ENCODE measurements around the gene LZTS2. TPM values are rescaled to one million over a fixed set of nuclear protein-coding genes. Genes with fewer than 3 reads are reported as not detected.

The LZTS2 gene
- total and polyA plus RNA-seq, 10 of the 15 experiments (the other 5 are each of a cell fraction or from before 2014, with no cell fraction given): 0.08 to 13.4 (median 7.2) TPM

DNA sequence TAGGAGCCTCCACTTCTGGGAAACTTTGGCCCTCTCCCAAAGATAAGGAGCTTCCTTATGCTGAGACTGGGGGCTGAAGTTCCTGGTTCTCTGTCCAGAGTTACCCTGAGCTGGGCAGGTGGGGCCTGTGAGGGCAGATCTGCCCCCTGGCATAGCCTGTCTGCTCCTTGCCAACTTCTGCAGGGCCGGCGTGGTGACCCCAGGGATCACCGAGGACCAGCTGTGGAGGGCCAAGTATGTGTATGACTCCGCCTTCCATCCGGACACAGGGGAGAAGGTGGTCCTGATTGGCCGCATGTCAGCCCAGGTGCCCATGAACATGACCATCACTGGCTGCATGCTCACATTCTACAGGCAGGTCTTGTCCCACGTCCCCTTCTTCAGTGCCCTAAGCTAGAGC lies 35.7 kb downstream of the LZTS2 start:
- H3K4me3 ChIP-seq: no peak overlapping the region
- H2AFZ ChIP-seq (ENCODE audit: control insufficient read depth, low read depth, low read length): no peak overlapping the region
- CTCF ChIA-PET: interaction anchor here (1.0 to 2.1 kb wide), 3 partner anchors 15 to 32 kb away, joined by 4 to 11 read pairs (median 6); no protein-coding TSS in a partner anchor
- FAIRE-seq (no peak), ATAC-seq (no peak), DNase-seq (ENCODE audit: low read depth, low spot score) (no peak)
- 64% methylated on average over 7 of the region's 7 CpGs for WGBS (ENCODE audit: insufficient coverage, insufficient replicate concordance, low lambda C conversion rate, missing lambda C conversion rate)
- BruUV-seq (replicated peaks): no TSS peak
- RAD21 ChIA-PET (ENCODE audit: unreplicated experiment): interaction anchor here (1.6 kb wide), 1 partner anchor 17 kb away, joined by 6 read pairs; no protein-coding TSS in a partner anchor
- peaks cover 21% of the 10 kb centered on the region for H3K4me1 ChIP-seq (ENCODE audit: control insufficient read depth, insufficient read depth, low read length)
- no peak overlapping the region for H3K9ac ChIP-seq (ENCODE audit: control insufficient read depth, insufficient read depth, low read length)
- no peaks in the 10 kb centered on the region for H4K20me1 ChIP-seq (ENCODE audit: control insufficient read depth, insufficient read depth)
- H3K36me3 ChIP-seq (ENCODE audit: control insufficient read depth in 2 of 2, insufficient read depth in 2 of 2, low read length in 1 of 2): no peaks in the 10 kb centered on the region
- H3K4me2 ChIP-seq (ENCODE audit: control insufficient read depth, insufficient read depth): no peak overlapping the region
- intact Hi-C loops (cut with micrococcal nuclease; ENCODE audit: unreplicated experiment): no loop called here
- in situ Hi-C loops (cut with MboI): loop anchor here (5.0 kb wide), 1 partner anchor 107 kb away; no protein-coding TSS in a partner anchor
- peaks cover 0 to 5% of the 10 kb centered on the region in 2 experiments; a peak in 1 of 4 replicates for H3K27me3 ChIP-seq (replicated peaks in 1 of 2; ENCODE audit: control insufficient read depth in 2 of 2, insufficient read depth in 2 of 2, low read length in 1 of 2)
- H3K27ac ChIP-seq (ENCODE audit: control insufficient read depth, insufficient read depth): no peak overlapping the region
- no peaks in the 10 kb centered on the region for H3K79me2 ChIP-seq (ENCODE audit: control insufficient read depth, insufficient read depth, low read length)
- H3K9me3 ChIP-seq (replicated peaks; ENCODE audit: control insufficient read depth, insufficient read depth, low read length): no peaks in the 10 kb centered on the region
- POLR2A ChIA-PET: no interaction called here
- SMC1A ChIA-PET (ENCODE audit: uncharacterized antibody, unreplicated experiment): interaction anchor here (1.0 to 2.2 kb wide), 2 partner anchors 8 to 10 kb away, joined by 3 to 5 read pairs; no protein-coding TSS in a partner anchor
- no peak for TF ChIP-seq JUNB (IDR thresholded peaks at IDR 0.05)

DNA sequence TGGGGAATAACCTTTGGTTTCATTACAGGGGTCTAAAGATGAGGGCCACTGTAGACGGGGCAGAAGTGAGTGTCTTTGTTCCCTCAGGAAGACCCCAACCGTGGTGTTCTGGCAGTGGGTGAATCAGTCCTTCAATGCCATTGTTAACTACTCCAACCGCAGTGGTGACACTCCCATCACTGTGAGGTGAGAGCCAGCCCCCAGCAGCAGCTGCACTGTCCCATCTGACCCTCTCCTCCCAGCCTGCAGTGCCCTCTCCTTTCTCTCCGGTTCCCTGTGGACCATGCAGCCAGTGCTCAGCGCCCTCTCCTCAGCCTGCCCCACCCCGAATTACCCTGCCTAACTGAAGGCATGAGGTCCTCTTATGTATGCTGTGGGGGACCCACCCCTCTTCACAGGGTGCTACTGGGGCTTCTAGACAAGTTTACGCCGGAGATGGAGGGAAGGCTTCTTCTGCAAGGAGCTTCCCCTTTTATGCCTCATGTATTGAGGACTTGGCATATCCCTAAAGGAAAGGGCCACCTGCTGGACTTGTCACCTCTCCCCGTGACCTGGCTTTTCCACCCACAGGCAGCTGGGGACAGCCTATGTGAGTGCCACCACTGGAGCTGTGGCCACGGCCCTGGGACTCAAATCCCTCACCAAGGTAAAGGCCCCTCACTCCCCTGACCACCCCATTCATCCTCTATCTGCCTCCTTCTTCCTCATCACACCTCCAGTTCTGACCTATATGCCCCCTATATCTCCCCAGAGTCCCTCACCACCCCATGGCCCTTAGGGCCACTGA lies 36.5 kb downstream of the LZTS2 start:
- POLR2A ChIA-PET: interaction anchor here (0.5 kb wide), 1 partner anchor 25 kb away, joined by 3 read pairs; no protein-coding TSS in a partner anchor
- TF ChIP-seq BHLHE40 (IDR thresholded peaks at IDR 0.05; ENCODE audit: borderline replicate concordance in 1 of 2, low read depth in 2 of 2, low read length in 1 of 2) (no peak), LARP7 (IDR thresholded peaks at IDR 0.05) (no peak), RUNX3 (IDR thresholded peaks at IDR 0.05; ENCODE audit: low read length) (no peak), SMAD5 (IDR thresholded peaks at IDR 0.05; ENCODE audit: low read depth) (no peak), RFX5 (IDR thresholded peaks at IDR 0.05; ENCODE audit: low read depth, low read length) (no peak), TCF12 (IDR thresholded peaks at IDR 0.05; ENCODE audit: low read depth, low read length) (no peak), RCOR1 (conservative IDR thresholded peaks at IDR 0.05; ENCODE audit: low read depth, low read length) (no peak), PAX8 (IDR thresholded peaks at IDR 0.05) (no peak), CEBPB (IDR thresholded peaks at IDR 0.05; ENCODE audit: borderline replicate concordance in 1 of 2, low read depth in 2 of 2, low read length in 2 of 2) (no peak)
- TF ChIP-seq, protein P1, sequence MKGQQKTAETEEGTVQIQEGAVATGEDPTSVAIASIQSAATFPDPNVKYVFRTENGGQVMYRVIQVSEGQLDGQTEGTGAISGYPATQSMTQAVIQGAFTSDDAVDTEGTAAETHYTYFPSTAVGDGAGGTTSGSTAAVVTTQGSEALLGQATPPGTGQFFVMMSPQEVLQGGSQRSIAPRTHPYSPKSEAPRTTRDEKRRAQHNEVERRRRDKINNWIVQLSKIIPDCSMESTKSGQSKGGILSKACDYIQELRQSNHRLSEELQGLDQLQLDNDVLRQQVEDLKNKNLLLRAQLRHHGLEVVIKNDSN (IDR thresholded peaks at IDR 0.05; ENCODE audit: borderline replicate concordance, extremely low read length, insufficient read depth, low read depth, low read length): no peak
- SMC1A ChIA-PET (ENCODE audit: uncharacterized antibody, unreplicated experiment): no interaction called here
- H3K9me3 ChIP-seq (replicated peaks; ENCODE audit: control insufficient read depth, insufficient read depth, low read length): no peaks in the 10 kb centered on the region
- H3K9ac ChIP-seq (ENCODE audit: control insufficient read depth, insufficient read depth, low read length): no peak overlapping the region
- no peak overlapping the region for H2AFZ ChIP-seq (ENCODE audit: control insufficient read depth, low read depth, low read length)
- peaks cover 18% of the 10 kb centered on the region for H3K4me1 ChIP-seq (ENCODE audit: control insufficient read depth, insufficient read depth, low read length)
- DNase-seq (ENCODE audit: low read depth, low spot score): no peak
- H4K20me1 ChIP-seq (ENCODE audit: control insufficient read depth, insufficient read depth): no peaks in the 10 kb centered on the region
- in situ Hi-C loops (cut with MboI): loop anchor here (5.0 kb wide), 1 partner anchor 106 kb away; no protein-coding TSS in a partner anchor
- intact Hi-C loops (cut with micrococcal nuclease; ENCODE audit: unreplicated experiment): no loop called here
- no peaks in the 10 kb centered on the region for H3K36me3 ChIP-seq (ENCODE audit: control insufficient read depth in 2 of 2, insufficient read depth in 2 of 2, low read length in 1 of 2)
- FAIRE-seq: no peak
- 28% methylated on average over 10 of the region's 10 CpGs for WGBS (ENCODE audit: insufficient coverage, insufficient replicate concordance, low lambda C conversion rate, missing lambda C conversion rate)
- peaks cover 0 to 5% of the 10 kb centered on the region in 2 experiments; a peak in 1 of 4 replicates for H3K27me3 ChIP-seq (replicated peaks in 1 of 2; ENCODE audit: control insufficient read depth in 2 of 2, insufficient read depth in 2 of 2, low read length in 1 of 2)
- no peak overlapping the region for H3K4me2 ChIP-seq (ENCODE audit: control insufficient read depth, insufficient read depth)
- no peaks in the 10 kb centered on the region for H3K79me2 ChIP-seq (ENCODE audit: control insufficient read depth, insufficient read depth, low read length)
- H3K27ac ChIP-seq (ENCODE audit: control insufficient read depth, insufficient read depth): no peak overlapping the region
- CTCF ChIA-PET: interaction anchor here (1.0 to 2.1 kb wide), 2 partner anchors 14 to 31 kb away, joined by 6 to 11 read pairs; no protein-coding TSS in a partner anchor
- BruUV-seq (replicated peaks): no TSS peak
- no peak for ATAC-seq
- RAD21 ChIA-PET (ENCODE audit: unreplicated experiment): interaction anchor here (1.6 kb wide), 1 partner anchor 17 kb away, joined by 6 read pairs; no protein-coding TSS in a partner anchor
- H3K4me3 ChIP-seq: no peak overlapping the region
